Activated CD8-positive, alpha-beta memory T cell treated with anti-CD3 and anti-CD28 coated beads for 1 hour (primary cell): ENCODE measurements around the gene ERCC3.
"Not testable (repeated sequence)": the region's sequence is repeated elsewhere in the genome, so short reads cannot be mapped to it uniquely, and the experiment has no call there.

Experiments used
- DNase-seq, 2 donors: peaks; one replicate each; pipeline ENCODE4 v3.0.0-alpha.2; 2020; ENCODE audit warnings: low read depth in 1 of 2; ENCODE audit errors: extremely low read depth in 1 of 2

Gene ERCC3

DNA sequence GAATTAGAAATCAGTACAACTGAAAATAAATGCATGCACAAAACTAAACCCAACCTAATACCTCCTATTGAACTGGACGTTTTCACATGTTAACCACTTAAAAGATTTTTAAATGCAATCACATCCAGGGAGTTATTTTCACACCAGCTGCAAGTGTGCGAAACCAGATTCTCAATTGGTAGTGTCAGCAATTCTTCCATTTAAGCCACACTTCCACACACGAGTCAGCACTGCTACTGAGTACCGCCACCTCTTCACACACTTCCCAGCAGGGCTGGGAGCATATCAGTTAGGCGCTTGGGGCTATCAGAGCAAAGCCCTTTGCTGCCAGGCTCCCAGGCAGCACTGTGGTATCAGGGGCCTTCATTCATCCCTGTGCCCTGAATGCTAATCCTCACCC lies 14.2 kb downstream of the ERCC3 start:
- DNase-seq: no peak

- no peak for DNase-seq
Measured at GRCh38 chr2:127278959-127279358, 15.0 kb downstream of the ERCC3 start.

DNA sequence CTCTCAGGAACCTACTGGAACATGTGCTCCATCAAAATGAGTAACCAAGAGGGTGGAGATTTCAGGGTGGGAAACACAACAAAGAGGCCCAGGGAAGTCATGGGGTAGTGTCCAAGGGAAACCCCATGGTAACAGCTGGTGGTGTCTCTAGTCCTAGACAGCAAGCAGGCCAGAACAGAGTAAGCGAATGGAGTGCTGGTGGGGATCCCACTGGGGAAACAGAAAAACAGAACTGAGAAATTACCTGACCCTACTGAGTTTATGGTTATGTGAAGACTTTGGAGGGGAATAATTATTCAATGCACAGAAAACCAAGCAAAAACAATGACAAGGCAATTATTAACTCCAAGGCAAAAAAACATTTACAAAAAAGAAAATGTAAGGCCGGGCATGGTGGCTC lies 16.9 kb downstream of the ERCC3 start:
- DNase-seq: no peak

DNA sequence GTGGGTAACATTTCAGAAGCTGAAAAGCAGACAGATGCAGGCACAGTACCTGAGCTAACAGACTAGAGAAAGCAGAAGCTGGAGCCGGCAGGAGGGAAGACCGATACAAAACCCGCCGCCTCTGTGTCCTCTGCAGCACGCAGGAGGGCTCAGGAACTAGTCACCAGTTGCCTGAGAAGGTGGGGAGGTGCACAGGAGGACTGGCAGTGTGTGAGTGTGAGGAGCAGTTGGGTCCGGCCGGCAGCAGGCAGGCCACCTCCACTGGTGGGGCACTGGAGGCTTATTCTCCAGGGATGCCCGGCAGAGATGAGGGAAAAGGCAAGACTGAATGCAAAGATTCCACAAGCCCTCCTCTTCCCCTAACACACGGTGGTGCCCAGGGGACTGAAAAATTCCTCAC lies 18.2 kb downstream of the ERCC3 start:
- no peak for DNase-seq

DNA sequence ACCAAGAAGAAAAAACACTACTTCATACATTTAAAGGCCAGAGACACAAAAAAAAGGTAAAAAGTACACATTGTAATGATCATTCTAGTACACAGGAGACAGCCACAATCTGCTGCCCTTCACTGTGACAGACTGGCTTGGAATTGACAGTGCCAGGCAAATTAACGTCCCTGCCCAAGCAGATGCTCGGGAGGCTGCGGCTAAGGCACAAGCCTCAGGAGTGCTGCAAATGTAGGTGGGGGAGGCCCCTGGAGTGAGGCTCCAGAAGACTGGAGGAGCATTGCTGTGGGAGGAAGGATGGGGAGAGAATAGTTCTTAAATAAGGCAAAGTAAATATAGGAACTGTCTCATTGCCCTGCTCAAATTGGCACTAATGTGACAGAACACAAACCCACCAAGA lies 18.6 kb downstream of the ERCC3 start:
- no peak for DNase-seq

DNA sequence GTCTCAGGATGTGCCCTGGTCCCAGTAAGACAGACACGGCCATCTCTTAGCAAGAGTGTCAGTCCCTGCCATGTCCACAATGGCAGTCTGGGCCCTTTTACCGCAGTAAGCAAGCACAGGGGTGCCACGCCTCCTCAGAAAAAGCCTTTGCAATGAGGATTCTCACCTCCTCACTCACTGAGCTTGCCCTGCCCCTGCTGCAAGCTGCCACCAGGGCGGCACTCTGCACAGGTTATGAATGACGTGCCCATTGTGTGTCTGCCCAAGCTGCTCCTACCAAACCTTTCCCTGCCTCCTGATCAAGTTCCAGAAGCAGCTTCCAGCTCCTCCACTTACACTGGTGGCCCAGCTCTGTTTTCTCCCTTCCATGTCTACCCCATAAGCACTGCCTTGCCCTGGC lies 23.3 kb downstream of the ERCC3 start:
- no peak for DNase-seq

DNA sequence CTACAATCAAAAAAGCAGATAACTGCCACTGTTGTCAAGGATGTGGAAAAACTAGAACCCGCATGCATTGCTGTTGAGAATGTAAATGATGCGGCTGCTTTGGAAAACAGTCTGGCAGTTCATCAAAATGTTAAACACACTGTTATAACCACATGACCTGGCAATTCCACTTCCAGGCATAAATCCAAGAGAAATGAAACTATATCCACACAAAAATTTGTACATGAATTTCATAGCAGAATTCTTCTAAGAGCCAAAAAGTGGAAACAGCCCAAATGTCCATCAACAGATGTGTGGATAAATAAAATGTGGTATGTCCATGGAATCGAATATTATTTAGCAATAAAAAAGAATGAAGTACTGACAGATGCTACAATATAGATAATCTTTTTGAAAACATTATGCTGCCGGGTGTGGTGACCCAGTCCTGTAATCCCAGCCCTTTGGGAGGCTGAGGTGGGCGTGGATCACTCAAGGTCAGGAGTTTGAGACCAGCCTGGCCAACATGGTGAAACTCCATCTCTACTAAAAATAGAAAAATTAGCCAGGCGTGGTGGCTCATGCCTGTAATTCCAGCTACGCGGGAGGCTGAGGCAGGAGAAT lies 32.0 kb downstream of the ERCC3 start:
- no peak for DNase-seq

- no peak for DNase-seq
Measured at GRCh38 chr2:127259355-127259754, 34.6 kb downstream of the ERCC3 start.

DNA sequence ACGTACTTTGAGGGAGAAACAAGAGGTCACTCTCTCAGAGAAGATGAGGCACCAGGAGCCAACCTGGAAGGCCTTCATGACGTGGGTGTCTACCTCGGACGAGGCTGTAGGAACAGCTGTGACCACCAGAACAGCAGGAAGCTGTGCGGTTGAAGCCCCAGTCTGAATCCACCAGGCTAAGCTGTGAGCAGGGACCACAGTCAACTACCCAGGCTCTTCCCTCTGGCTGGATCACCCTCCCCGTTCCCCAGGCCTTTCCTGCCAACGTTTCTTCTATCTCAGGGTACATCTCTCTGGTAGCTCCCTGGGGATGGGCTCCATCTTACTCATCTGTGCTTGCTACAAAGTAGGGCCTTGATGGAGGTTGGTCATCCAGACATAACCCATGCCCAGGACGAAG lies 37.1 kb downstream of the ERCC3 start:
- DNase-seq: no peak

- no peak for DNase-seq
Measured at GRCh38 chr2:127256381-127256780, 37.6 kb downstream of the ERCC3 start.

DNA sequence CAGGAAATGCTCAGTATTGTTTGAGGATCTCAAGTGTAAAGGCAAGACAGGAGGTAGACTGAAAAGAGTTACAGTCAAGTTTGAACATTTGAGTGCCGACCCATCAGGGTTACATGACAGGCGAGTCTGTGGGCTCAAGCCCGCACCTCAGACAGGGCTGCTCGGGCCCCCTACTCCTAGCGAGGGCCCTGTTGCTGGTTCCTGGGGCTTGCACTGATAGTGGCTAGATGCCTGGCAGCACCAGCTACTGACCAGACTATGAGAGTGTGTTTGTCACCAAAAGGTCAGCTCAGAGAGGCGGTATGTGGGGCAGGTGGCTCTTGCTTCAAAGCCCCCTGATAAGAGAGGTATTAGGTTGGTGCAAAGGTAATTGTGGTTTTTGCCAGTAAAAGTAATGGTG lies 38.2 kb downstream of the ERCC3 start:
- no peak for DNase-seq

GRCh38 chr2:127255146-127255545 lies 38.8 kb downstream of the ERCC3 start:
- DNase-seq: no peak

DNA sequence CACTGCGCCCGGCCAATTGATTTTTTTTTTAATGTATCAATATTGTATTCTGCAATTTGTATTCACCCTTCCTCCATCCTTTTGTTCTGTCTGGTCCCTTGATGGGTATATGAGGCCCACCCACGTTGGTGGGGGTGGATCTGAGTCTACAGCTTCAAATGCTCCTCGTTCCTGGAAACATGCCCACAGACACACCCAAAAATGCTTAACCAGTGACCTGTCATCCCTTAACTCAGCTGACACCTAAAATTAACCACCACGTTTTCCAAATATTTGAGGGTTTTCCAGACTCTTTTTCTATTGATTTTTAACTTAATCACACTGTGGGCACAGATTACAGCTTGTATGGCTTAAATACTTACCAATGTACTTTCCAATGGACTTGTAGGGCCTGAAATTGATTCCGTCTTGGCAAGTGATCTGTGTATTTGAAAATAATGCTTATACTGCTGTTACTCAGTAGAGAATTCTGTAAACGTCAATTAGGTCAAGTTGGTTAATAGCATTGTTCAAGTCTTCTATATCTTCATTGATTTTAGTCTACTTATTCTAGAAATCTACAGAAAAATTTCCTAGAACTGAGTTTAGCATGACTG lies 39.5 kb downstream of the ERCC3 start:
- DNase-seq: no peak

GRCh38 chr2:127241184-127241583 lies 52.8 kb downstream of the ERCC3 start:
- not testable (repeated sequence) for DNase-seq

- no peak for DNase-seq
Measured at GRCh38 chr2:127239395-127239794, 54.5 kb downstream of the ERCC3 start.

DNA sequence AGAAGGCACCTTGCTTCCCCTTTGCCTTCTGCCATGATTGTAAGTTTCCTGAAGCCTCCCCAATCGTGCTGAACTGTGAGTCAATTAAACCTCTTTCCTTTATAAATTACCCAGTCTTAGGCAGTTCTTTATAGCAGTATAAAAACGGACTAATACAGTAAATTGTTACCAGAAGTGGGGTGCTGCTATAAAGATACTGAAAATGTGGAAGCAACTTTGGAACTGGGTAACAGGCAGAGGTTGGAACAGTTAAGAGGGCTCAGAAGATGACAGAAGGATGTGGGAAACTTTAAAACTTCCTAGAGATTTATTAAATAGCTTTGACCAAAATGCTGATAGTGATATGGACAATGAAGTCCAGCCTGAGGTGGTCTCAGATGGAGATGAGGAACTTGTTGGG lies 56.2 kb downstream of the ERCC3 start:
- DNase-seq: not testable (repeated sequence)

DNA sequence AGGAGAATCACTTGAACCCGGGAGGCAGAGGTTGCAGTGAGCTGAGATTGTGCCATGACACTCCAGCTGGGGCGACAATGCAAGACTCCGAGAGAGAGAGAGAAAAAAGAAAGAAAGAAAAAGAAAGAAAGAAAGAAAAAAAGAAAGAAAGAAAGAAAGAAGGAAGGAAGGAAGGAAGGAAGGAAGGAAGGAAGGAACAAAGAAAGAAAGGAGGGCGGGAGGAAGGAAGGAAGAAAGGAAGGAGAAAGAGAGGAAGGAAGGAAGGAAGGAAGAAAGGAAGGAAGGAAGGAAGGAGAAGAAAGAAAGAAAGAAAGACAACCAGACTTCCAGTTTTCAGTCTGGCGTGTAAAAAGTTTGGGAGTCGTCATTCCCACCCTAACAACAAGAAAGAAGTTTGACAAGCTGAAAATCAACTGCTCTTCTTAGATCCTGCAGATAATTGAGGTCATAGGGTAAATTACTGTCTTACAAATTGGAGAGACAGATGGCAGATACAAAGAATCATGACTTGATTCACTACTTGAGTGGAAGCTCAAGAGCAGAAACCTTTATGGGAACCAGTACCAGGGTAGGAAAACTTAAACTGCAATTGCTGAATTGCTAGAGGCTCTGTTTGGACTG lies 58.8 kb downstream of the ERCC3 start:
- DNase-seq: no peak

- no peak for DNase-seq
Measured at GRCh38 chr2:127233710-127234109, 60.2 kb downstream of the ERCC3 start.

GRCh38 chr2:127231130-127231865 lies 62.6 kb downstream of the ERCC3 start:
- no peak for DNase-seq

DNA sequence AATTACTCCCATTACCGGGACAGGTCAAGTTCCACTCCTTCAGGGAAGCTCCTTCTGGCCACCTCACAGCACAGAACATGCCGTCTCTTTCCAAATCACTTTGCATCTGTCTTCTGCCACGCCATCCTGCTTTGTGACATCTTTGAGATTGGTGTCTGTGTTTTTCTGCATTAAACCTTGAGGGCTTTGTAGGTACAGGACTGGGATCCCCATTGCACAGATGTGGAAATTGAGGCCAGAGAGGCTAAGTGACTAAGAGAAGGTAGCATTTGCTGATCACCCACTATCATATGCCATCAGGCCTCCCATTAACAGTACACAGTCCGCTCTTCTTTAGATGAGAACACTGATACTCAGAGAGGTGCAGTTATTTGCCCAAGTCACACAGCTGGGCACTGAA lies 64.4 kb downstream of the ERCC3 start:
- DNase-seq: no peak

DNA sequence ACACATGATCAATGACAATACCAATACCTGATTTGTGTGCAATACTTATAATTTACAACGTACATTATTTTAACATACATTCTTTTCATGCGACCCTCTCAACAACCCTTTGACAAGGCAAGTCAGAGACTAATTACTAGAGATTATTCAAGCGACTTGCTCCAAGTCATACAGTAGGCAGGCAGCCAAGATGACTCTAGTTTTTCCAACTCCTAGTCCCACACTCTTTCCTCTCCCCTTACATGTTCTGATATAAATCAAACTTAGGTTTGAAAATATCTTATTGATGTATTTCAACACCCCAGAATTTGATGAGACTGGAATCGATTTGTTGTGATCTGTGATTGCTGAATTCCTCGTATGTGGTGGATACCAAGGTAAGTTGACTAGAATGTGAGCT lies 65.8 kb downstream of the ERCC3 start:
- no peak for DNase-seq

DNA sequence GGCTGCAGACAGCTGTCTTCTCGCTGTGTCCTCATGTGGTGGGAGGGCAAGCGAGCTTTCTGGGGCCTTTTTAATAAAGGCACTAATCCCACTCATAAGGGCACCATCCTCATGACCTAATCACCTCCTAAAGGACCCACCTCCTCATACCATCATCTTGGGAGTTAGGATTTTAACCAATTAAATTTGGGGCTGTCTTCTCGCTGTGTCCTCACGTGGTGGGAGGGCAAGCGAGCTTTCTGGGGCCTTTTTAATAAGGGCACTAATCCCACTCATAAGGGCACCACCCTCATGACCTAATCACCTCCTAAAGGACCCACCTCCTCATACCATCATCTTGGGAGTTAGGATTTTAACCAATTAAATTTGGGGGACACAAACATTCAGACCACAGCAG lies 66.7 kb downstream of the ERCC3 start:
- not testable (repeated sequence) for DNase-seq
